Right atrium auricular region (tissue), 2 donors: ENCODE data around the gene THAP12. TPM values are rescaled to one million over a fixed set of nuclear protein-coding genes. Genes with fewer than 3 reads are reported as not detected.

Experiments used
- DNase-seq: peaks from one replicate; pipeline ENCODE4 v3.0.0-alpha.2; 2019; ENCODE audit warnings: low spot score
- H3K27ac ChIP-seq, 2 donors: fragments of 200-600 bp; sonication (generic); 1 replicate in 1 of 2; 2 replicates in 1 of 2; pipeline ENCODE4 v1.5.1; 2016 to 2019
- H3K27me3 ChIP-seq, 2 donors: fragments of 200-600 bp; sonication (generic); one replicate each; pipeline versions ENCODE4 v1.5.1 to v1.6.0; 2017 to 2019
- H3K36me3 ChIP-seq: fragments of 200-600 bp; sonication (generic); one replicate; pipeline ENCODE4 v1.5.1; 2016
- H3K4me1 ChIP-seq, 2 donors: fragments of 200-600 bp; sonication (generic); one replicate each; pipeline versions ENCODE4 v1.5.1 to v1.6.0; 2017 to 2019
- H3K4me3 ChIP-seq, 2 donors: fragments of 200-600 bp; sonication (generic); 1 replicate in 1 of 2; 2 replicates in 1 of 2; pipeline ENCODE4 v1.5.1; 2017 to 2019; ENCODE audit warnings: mild to moderate bottlenecking in 1 of 2, moderate library complexity in 1 of 2
- H3K9me3 ChIP-seq, 2 donors: fragments of 200-600 bp; sonication (generic); one replicate each; pipeline ENCODE4 v1.5.1; 2019
- total RNA-seq, 2 donors: library from RNA; depleted of rRNA; stranded (reverse); fragments of >200 nt; gene quantifications; one replicate each; pipeline ENCODE4 v1.1.0, GENCODE V29; 2016
- TF ChIP-seq, protein P1 (sequence below), 2 donors: fragments of 200-600 bp; sonication (generic); IDR thresholded peaks; one replicate each; pipeline ENCODE4 v1.5.1; 2019; ENCODE audit warnings: antibody characterized with exemption in 2 of 2

THAP12 gene
- total RNA-seq, 2 donors from 2014 or later, result 15.1 to 16.2 TPM

DNA sequence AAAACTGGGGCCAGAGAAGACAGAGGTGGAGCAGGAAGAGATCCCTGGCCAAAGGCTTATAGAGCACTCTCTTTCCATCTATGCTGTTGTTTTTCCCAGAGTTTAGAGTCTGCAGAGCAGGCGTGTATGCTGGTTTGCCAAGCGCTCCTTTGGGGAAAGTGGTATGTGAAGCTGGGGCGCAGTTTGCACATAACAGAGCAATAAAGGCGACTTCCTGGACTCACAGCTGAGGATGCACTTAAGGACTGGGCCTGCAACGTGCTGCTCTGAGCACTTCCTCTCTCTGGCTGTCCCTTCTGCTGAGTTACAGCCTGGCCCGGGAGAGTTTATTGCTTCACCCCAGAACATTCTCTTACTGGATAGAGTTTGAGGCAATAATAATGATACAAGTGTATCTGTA is 41.7 kb downstream of the THAP12 start:
- Histone ChIP-seq H3K27me3 (no peaks in the 10 kb centered on the region), H3K4me3 (no peak overlapping the region)

DNA sequence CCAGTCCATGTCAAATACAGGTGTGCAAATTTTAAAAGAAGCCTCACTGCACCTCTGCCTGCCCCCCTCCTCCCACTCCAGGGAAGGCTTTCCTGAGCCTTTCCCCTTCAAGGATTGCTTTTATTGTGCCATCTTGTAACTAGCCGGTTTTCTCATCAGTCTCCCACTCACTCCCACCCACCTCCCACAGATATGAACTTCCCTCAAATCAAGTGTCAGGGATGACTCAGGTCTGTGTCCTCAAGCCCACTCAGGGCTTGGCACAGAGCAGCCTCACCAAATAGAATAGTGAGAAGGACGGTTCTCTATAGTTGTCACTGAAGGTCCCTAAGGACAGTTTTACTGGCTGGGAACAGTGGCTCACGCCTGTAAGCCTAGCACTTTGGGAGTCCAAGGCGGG is 43.0 kb downstream of the THAP12 start:
- TF ChIP-seq, protein P1, sequence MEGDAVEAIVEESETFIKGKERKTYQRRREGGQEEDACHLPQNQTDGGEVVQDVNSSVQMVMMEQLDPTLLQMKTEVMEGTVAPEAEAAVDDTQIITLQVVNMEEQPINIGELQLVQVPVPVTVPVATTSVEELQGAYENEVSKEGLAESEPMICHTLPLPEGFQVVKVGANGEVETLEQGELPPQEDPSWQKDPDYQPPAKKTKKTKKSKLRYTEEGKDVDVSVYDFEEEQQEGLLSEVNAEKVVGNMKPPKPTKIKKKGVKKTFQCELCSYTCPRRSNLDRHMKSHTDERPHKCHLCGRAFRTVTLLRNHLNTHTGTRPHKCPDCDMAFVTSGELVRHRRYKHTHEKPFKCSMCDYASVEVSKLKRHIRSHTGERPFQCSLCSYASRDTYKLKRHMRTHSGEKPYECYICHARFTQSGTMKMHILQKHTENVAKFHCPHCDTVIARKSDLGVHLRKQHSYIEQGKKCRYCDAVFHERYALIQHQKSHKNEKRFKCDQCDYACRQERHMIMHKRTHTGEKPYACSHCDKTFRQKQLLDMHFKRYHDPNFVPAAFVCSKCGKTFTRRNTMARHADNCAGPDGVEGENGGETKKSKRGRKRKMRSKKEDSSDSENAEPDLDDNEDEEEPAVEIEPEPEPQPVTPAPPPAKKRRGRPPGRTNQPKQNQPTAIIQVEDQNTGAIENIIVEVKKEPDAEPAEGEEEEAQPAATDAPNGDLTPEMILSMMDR (IDR thresholded peaks at IDR 0.05), result no peak
- Histone ChIP-seq H3K27me3 (no peaks in the 10 kb centered on the region), H3K4me3 (no peak overlapping the region), H3K27ac (no peak overlapping the region), H3K36me3 (no peaks in the 10 kb centered on the region), H3K9me3 (no peaks in the 10 kb centered on the region), H3K4me1 (peaks cover 0 to 22% of the 10 kb centered on the region in 2 donors)
- no peak for DNase-seq

More for the DNA sequence above, 41.7 kb downstream of the THAP12 start:
- Histone ChIP-seq H3K9me3 (no peaks in the 10 kb centered on the region), H3K36me3 (no peaks in the 10 kb centered on the region), H3K4me1 (peaks cover 0 to 22% of the 10 kb centered on the region in 2 donors), H3K27ac (peak overlapping the region; percentile 41 to 51)
- DNase-seq, result peak; percentile 84
- TF ChIP-seq, protein P1 (IDR thresholded peaks at IDR 0.05), result no peak

DNA sequence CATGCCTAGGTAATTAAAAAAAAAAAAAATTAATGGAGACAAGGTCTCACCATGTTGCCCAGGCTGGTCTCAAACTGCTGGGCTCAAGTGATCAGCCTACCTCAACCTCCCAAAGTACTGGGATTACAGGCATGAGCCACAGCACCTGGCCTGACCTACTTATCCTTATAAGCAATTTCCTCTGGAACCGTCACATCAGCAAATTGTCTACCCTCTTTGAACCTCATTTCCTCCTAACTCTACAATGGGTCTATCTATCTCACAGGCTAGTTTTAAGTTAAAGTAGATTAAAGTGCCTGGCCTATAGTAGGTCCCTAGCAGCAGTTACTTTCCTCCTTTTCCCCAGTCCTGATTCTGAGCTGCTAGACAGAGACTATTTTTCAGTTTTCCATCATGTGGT is 43.5 kb downstream of the THAP12 start:
- no peak overlapping the region for H3K4me3 ChIP-seq
- H3K27me3 ChIP-seq, result no peaks in the 10 kb centered on the region
- no peak overlapping the region for H3K27ac ChIP-seq
- no peak for DNase-seq
- H3K36me3 ChIP-seq, result no peaks in the 10 kb centered on the region
- TF ChIP-seq, protein P1 (IDR thresholded peaks at IDR 0.05), result no peak
- H3K9me3 ChIP-seq, result no peaks in the 10 kb centered on the region
- H3K4me1 ChIP-seq, result peaks cover 0 to 22% of the 10 kb centered on the region in 2 donors

DNA sequence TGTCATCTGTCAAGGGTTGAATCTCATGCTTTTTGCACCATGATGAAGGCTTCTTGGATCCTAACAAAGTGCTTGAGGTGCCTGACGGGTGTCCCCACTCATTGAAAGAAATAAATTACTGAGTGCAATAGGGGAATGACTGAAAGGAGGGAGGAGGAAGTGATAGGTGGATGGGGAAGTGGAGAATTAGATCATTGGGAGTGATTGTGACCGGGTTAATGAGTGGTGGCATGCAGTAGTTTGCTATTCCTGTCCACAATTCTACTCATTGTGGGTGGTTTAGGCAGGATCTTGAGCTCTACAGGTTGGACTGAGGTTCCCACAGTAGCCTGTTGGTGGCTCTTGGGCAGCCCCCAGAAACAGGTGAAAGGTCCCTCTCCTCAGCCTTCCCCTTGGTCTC is 44.3 kb downstream of the THAP12 start:
- no peak for DNase-seq
- TF ChIP-seq, protein P1 (IDR thresholded peaks at IDR 0.05), result no peak
- H3K9me3 ChIP-seq, result no peaks in the 10 kb centered on the region
- H3K27ac ChIP-seq, result no peak overlapping the region
- no peaks in the 10 kb centered on the region for H3K27me3 ChIP-seq
- H3K36me3 ChIP-seq, result no peaks in the 10 kb centered on the region
- H3K4me1 ChIP-seq, result peaks cover 0 to 22% of the 10 kb centered on the region in 2 donors
- no peak overlapping the region for H3K4me3 ChIP-seq

DNA sequence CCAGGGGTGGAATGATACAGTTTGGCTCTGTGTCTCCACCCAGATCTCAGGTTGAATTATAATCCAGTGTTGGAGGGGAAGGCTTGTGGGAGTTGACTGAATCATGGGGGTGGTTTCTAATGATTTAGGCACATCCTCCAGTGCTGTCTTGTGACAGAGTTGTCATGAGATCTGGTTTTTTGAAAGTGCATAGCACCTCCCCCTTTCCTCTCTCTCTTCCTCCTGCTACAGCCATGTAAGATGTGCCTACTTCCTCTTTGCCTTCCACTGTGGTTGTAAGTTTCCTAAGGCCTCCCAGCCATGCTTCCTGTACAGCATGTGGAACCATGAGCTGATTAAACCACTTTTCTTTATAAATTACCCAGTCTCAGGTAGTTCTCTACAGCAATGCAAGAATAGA is 45.1 kb downstream of the THAP12 start:
- Histone ChIP-seq H3K27ac (no peak overlapping the region), H3K36me3 (no peaks in the 10 kb centered on the region), H3K4me3 (no peak overlapping the region), H3K27me3 (no peaks in the 10 kb centered on the region), H3K4me1 (peaks cover 0 to 22% of the 10 kb centered on the region in 2 donors), H3K9me3 (no peaks in the 10 kb centered on the region)
- DNase-seq, result peak; percentile 28
- TF ChIP-seq, protein P1 (IDR thresholded peaks at IDR 0.05), result no peak

DNA sequence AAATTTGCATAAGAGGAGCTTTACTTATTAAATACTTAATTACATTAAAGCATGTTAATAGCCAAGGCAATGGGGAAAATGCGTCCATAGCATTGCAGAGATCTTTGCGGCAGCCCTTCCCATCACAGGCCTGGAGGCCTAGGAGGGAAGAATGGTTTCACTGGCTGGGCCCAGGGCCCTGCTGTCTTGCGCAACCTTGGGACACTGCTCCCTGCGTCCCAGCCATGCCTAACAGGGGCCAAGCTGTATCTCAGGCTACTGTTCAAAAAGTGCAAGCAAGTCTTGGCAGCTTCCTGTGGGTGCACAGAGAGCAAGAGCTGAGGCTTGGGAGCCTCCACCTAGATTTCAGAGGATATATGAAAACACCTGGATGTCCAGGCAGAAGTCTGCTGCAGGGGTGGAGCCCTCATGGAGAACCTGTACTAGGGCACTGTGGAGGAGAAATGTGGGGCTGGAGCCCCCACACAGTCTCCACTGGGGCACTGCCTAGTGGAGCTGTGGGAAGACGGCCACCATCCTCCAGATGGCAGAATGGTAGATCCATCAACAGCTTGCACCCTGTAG is 46.0 kb downstream of the THAP12 start:
- H3K27ac ChIP-seq, result no peak overlapping the region

More for the DNA sequence above, 46.0 kb downstream of the THAP12 start:
- TF ChIP-seq, protein P1 (IDR thresholded peaks at IDR 0.05), result no peak
- no peak overlapping the region for H3K4me3 ChIP-seq
- DNase-seq, result peak; percentile 32
- H3K4me1 ChIP-seq, result peaks cover 0 to 20% of the 10 kb centered on the region in 2 donors
- no peaks in the 10 kb centered on the region for H3K9me3 ChIP-seq
- H3K36me3 ChIP-seq, result no peaks in the 10 kb centered on the region
- no peaks in the 10 kb centered on the region for H3K27me3 ChIP-seq
